ENCODE measurements around the gene POLR2H. TPM values are rescaled to one million over a fixed set of nuclear protein-coding genes. Genes with fewer than 3 reads are reported as not detected.
A peak's percentile ranks its signal among the peaks of the same experiment; 100 is the strongest.
"Not testable (repeated sequence)": the region's sequence is repeated elsewhere in the genome, so short reads cannot be mapped to it uniquely, and the experiment has no call there.

Gene POLR2H
- total and polyA plus RNA-seq, 4 donors = 46.4 to 139 (median 82.4) TPM

GRCh38 chr3:184338511-184338945, 23.0 kb upstream of the POLR2H start:
- 36 to 48% methylated on average over 28 to 37 of the region's 37 CpGs for WGBS, 2 donors
- no peak overlapping the region for H3K9ac ChIP-seq (ENCODE audit: insufficient read depth in 1 of 2, low read length in 2 of 2)
- DNase-seq = peak; percentile 74 to 86 (median 80)
- no peak for ATAC-seq (ENCODE audit: insufficient read depth, low FRiP score)
- no peaks in the 10 kb centered on the region for H3K27me3 ChIP-seq (ENCODE audit: control insufficient read depth in 3 of 3, insufficient read depth in 3 of 3, low read length in 2 of 3)
- no peak for TF ChIP-seq CTCF (IDR thresholded peaks at IDR 0.05; ENCODE audit: control extremely low read depth, extremely low read depth)
- H3K36me3 ChIP-seq (ENCODE audit: control insufficient read depth in 4 of 4, insufficient read depth in 4 of 4, low read length in 4 of 4) = peaks cover 8 to 25% (median 20%) of the 10 kb centered on the region in 4 donors
- peak overlapping the region; percentile 43 to 88 for H3K27ac ChIP-seq (ENCODE audit: low read depth in 1 of 2, low read length in 1 of 2)
- H3K4me1 ChIP-seq (ENCODE audit: control insufficient read depth in 5 of 5, insufficient read depth in 5 of 5, low read length in 5 of 5) = peaks cover 3 to 30% (median 17%) of the 10 kb centered on the region in 5 donors
- H3K9me3 ChIP-seq (ENCODE audit: control insufficient read depth in 4 of 4, insufficient read depth in 3 of 4, low read length in 3 of 4) = no peaks in the 10 kb centered on the region
- H3K4me3 ChIP-seq = no peak overlapping the region

- Histone ChIP-seq H3K36me3 (ENCODE audit: control insufficient read depth in 4 of 4, insufficient read depth in 4 of 4, low read length in 4 of 4) (peaks cover 10 to 22% (median 18%) of the 10 kb centered on the region in 4 donors), H3K27me3 (ENCODE audit: control insufficient read depth in 3 of 3, insufficient read depth in 3 of 3, low read length in 2 of 3) (no peaks in the 10 kb centered on the region), H3K9me3 (ENCODE audit: control insufficient read depth in 4 of 4, insufficient read depth in 3 of 4, low read length in 3 of 4) (no peaks in the 10 kb centered on the region), H3K27ac (ENCODE audit: low read depth in 1 of 2, low read length in 1 of 2) (peak overlapping the region; percentile 10 to 43), H3K4me3 (no peak overlapping the region), H3K4me1 (ENCODE audit: control insufficient read depth in 5 of 5, insufficient read depth in 5 of 5, low read length in 5 of 5) (peaks cover 3 to 30% (median 17%) of the 10 kb centered on the region in 5 donors), H3K9ac (ENCODE audit: insufficient read depth in 1 of 2, low read length in 2 of 2) (no peak overlapping the region)
- 68 to 76% methylated on average over 8 of the region's 8 CpGs for WGBS, 2 donors
- TF ChIP-seq CTCF (IDR thresholded peaks at IDR 0.05; ENCODE audit: control extremely low read depth, extremely low read depth) = no peak
- DNase-seq (no peak), ATAC-seq (ENCODE audit: insufficient read depth, low FRiP score) (no peak)
Measured at GRCh38 chr3:184339001-184339400, 22.5 kb upstream of the POLR2H start.

- not testable (repeated sequence) for H3K9ac ChIP-seq (ENCODE audit: insufficient read depth in 1 of 2, low read length in 2 of 2); H3K9me3 ChIP-seq (ENCODE audit: control insufficient read depth in 4 of 4, insufficient read depth in 3 of 4, low read length in 3 of 4); H3K27ac ChIP-seq (ENCODE audit: low read depth in 1 of 2, low read length in 1 of 2); H3K4me3 ChIP-seq; ATAC-seq (ENCODE audit: insufficient read depth, low FRiP score); DNase-seq; H3K27me3 ChIP-seq (ENCODE audit: control insufficient read depth in 3 of 3, insufficient read depth in 3 of 3, low read length in 2 of 3)
- 90 to 94% methylated on average over 19 of the region's 19 CpGs for WGBS, 2 donors
- Histone ChIP-seq H3K36me3 (ENCODE audit: control insufficient read depth in 4 of 4, insufficient read depth in 4 of 4, low read length in 4 of 4) (peaks cover 8 to 23% (median 13%) of the 10 kb centered on the region in 4 donors), H3K4me1 (ENCODE audit: control insufficient read depth in 5 of 5, insufficient read depth in 5 of 5, low read length in 5 of 5) (peaks cover 3 to 30% (median 17%) of the 10 kb centered on the region in 5 donors)
Measured at GRCh38 chr3:184339451-184340135, 21.9 kb upstream of the POLR2H start.

DNA sequence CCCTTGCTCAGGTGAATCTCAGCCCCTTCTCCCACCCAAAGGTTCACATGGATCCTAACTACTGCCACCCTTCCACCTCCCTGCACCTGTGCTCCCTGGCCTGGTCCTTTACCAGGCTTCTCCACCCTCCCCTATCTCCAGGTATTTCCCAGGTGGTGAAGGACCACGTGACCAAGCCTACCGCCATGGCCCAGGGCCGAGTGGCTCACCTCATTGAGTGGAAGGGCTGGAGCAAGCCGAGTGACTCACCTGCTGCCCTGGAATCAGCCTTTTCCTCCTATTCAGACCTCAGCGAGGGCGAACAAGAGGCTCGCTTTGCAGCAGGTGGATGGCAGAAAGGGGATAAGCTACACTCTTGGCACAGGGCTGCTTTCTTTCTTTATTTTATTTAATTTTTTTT, 19.6 kb upstream of the POLR2H start:
- Histone ChIP-seq H3K36me3 (ENCODE audit: control insufficient read depth in 4 of 4, insufficient read depth in 4 of 4, low read length in 4 of 4) (peaks cover 6 to 23% (median 13%) of the 10 kb centered on the region in 4 donors), H3K9me3 (ENCODE audit: control insufficient read depth in 4 of 4, insufficient read depth in 3 of 4, low read length in 3 of 4) (no peaks in the 10 kb centered on the region), H3K4me3 (no peak overlapping the region), H3K9ac (ENCODE audit: insufficient read depth in 1 of 2, low read length in 2 of 2) (no peak overlapping the region), H3K27me3 (ENCODE audit: control insufficient read depth in 3 of 3, insufficient read depth in 3 of 3, low read length in 2 of 3) (no peaks in the 10 kb centered on the region), H3K27ac (ENCODE audit: low read depth in 1 of 2, low read length in 1 of 2) (peak overlapping the region in 1 of 2 donors; percentile 15), H3K4me1 (ENCODE audit: control insufficient read depth in 5 of 5, insufficient read depth in 5 of 5, low read length in 5 of 5) (peaks cover 3 to 36% (median 8%) of the 10 kb centered on the region in 5 donors)
- WGBS, 2 donors = 78 to 88% methylated on average over 7 of the region's 7 CpGs
- ATAC-seq (ENCODE audit: insufficient read depth, low FRiP score) (peak; percentile 64), DNase-seq (no peak)
- TF ChIP-seq CTCF (IDR thresholded peaks at IDR 0.05; ENCODE audit: control extremely low read depth, extremely low read depth) = no peak
